Fibroblast of villous mesenchyme (primary cell): ENCODE data around the gene KIF26B. TPM values are rescaled to one million over a fixed set of nuclear protein-coding genes. Genes with fewer than 3 reads are reported as not detected.

Experiments
- DNase-seq: peaks from one replicate; pipeline ENCODE4 v3.0.0-alpha.2; 2010; ENCODE audit warnings: low read depth
- H3K4me3 ChIP-seq: 2 replicates; pipeline ENCODE4 v1.5.1; 2011; ENCODE audit warnings: low read depth, mild to moderate bottlenecking, low read length
- CTCF ChIP-seq: IDR thresholded peaks from 2 replicates; pipeline ENCODE4 v1.5.1; 2012; ENCODE audit warnings: low read depth, mild to moderate bottlenecking, low read length; ENCODE audit not compliant: insufficient read depth
- total RNA-seq: library from RNA; depleted of rRNA; stranded (reverse); fragments of >200 nt; gene quantifications from 2 replicates; pipeline ENCODE4 v1.2.3, GENCODE V29; 2012

The KIF26B gene
- total RNA-seq, 1 donor, result 12.1 TPM

DNA sequence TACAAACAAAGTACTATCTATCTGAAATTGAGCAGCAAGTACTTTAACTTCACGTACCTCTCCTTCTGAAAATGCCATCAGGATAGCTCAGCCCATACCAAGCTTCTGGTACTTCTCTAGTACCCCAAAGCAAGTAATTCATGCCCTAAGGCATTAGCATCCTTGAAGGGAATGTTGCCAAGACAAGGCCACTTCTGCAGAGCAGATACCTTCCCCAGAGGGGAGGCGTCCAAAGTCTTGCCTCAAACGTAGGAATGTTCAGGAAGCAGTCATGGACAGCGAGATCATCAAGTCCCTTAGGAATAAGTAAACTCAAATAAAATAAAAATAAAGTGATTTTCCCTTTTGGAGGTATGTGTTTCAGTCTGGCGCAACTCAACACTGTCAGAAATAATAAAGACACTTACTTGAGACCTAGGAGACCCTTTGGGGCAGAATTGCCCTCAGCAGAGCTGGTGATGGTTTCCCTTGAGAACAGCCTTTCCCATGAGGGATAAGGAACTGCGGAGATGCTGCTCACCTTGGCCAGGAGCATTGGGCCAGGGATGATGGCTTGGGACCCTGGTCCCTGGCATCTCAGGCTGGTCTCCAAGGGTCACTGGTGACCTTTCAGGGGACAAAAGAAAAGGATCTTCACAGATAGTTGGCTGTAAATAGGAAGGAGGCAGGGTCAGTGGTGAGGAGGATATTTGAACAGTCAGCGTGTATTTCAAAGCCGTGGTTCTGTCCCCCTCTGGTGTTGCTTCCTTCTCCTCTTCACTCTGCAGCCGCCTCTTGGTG is 522.9 kb downstream of the KIF26B start:
- DNase-seq, result no peak
- TF ChIP-seq CTCF, result no peak
- no peak overlapping the region for H3K4me3 ChIP-seq

DNA sequence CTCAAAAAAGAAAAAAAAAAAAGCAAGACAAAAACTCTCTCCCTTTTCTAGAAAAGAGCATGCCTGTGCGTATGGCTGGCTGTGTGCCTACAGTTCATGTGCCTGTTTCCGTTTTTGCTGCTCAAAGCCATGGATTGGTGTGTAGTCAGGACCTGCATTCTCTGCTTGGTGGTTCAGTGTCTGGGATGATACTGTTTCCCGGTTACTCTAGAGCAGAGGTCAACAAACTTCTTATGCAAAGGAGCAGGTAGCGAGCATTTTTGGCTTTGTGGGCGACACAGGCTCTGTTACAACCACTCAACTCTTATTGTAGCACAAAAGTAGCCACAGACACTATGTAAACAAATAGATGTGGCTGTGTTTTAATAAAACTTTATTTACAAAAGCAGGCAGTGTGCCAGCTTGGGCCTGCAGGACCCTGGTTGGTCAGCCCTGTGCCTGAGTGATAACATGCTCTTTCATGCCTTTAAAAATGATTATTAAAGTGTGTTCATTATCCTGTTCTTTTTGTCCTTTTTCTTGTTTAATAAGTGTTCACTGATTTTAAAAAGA is 524.2 kb downstream of the KIF26B start:
- no peak for TF ChIP-seq CTCF
- DNase-seq, result no peak
- H3K4me3 ChIP-seq, result no peak overlapping the region

DNA sequence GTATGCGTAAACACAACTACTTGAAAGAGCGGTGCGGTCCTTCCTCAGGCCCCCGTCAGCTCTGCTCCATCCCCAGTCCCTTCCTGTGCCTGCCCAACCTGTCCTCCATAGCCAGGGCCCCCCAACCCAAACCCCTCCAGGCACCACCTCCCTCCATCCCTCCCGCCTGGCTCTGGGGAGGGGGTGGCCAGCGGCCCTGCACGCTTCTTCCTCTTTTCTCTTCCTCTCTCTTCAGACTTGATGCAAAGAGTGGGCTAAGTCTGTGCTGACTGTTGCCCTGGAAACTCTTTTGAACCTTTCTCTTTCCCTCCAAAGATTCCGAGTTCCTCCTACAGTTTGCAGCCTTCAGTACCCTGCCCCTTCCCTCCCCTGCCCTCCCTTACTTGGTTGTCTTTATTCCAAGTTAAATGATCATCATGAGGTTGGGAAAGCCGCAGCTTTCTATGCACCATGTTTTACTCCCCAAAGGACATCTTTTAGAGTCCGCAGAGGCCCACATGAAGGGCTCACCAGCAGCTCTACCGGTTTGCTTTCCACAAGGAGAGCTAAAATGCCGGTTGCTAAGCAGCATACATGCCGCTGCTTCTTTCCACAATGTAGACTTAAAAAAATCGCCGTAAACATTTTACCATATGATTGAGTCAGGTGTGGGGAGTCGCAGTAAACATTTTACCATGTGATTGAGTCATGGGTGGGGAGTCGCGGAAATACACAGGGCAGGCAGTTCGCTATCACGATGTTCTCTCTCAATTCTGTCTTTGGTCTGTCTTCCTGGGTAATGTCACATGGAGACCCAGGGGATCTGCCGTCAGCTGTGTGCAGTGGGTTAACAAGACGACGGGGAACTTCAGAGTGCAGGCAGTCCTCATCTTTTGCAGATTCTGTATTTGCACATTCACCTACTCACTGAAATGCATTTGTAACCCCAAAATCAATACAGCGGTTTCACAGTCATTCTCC is 525.3 kb downstream of the KIF26B start:
- no peak for TF ChIP-seq CTCF
- no peak for DNase-seq
- H3K4me3 ChIP-seq, result no peak overlapping the region

- DNase-seq, result peak; percentile 30
- no peak for TF ChIP-seq CTCF
- no peak overlapping the region for H3K4me3 ChIP-seq
These were observed 528.1 kb downstream of the KIF26B start for GRCh38 chr1:245682638-245683628.

DNA sequence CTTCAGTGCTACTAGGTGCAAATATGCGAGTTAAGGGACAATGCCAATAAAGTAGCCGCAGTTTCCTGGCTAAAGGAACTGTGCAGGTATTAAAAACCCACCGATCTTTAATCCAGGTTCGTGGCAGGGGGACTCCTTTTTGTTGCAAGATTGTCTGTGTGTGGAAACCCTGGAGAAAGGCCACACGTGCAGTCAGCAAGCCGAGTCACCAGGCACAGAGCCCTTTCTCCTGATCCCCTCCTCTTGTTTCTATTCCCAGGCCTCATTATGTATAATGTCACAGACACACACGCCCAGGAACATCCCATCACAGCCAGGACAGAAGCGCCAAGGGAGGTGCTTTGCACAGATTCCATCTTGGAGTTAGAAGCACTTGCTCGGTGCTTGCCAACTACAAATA is 528.9 kb downstream of the KIF26B start:
- no peak overlapping the region for H3K4me3 ChIP-seq
- TF ChIP-seq CTCF, result no peak
- DNase-seq, result no peak

DNA sequence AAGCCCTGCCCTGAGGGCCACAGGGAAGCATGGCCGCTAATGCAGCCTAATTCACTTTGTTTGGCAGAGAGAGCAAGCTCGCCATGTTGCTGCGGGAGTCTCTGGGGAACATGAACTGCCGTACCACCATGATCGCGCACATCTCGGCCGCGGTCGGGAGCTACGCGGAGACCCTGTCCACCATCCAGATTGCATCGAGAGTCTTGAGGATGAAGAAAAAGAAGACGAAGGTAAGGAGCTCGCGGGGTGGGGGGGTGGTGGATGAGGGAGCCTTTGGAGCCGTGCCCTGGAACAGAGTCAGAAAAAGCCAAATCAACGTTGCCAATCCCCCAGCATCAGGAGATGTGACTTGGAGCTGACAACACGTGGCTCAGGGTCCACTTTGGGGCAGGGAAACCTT is 529.4 kb downstream of the KIF26B start:
- no peak overlapping the region for H3K4me3 ChIP-seq
- no peak for DNase-seq
- no peak for TF ChIP-seq CTCF
